Stimulated activated naive CD8-positive, alpha-beta T cell treated with anti-CD3 and anti-CD28 coated beads, Interleukin-15, Interleukin-2, amounts not matched to agents 100 U/mL and 50 U/mL, for 24 hours (primary cell): ENCODE results near the gene PMPCA.
"Not testable (repeated sequence)": the region's sequence is repeated elsewhere in the genome, so short reads cannot be mapped to it uniquely, and the experiment has no call there.

ENCODE experiments used
- ATAC-seq: fragments of 150-1000 bp; cut with Tn5 transposase; one replicate; pipeline ENCODE4 v1.10.0; 2021
- DNase-seq: peaks from one replicate; pipeline ENCODE4 v3.0.0; 2021

Gene PMPCA

DNA sequence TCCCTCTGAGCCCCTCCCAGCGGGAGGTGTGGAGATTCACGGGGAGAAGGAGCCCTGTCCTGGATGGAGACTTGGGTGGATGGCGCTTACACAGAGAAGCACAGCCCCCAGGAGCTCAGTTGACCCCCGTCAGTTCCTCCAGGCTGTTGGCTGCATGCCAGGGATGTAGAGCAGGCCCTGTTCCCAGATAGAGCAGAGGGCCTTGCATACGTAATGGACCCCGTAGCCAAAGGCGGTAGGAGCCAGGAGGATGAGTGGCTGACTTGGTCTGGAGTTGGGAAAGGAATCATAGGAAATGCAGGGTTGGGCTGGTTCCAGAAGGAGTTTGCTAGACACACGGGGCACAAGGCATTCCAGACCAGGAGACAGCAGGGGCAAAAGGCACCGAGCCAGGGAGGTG, 2.5 kb downstream of the PMPCA start:
- no peak for DNase-seq

DNA sequence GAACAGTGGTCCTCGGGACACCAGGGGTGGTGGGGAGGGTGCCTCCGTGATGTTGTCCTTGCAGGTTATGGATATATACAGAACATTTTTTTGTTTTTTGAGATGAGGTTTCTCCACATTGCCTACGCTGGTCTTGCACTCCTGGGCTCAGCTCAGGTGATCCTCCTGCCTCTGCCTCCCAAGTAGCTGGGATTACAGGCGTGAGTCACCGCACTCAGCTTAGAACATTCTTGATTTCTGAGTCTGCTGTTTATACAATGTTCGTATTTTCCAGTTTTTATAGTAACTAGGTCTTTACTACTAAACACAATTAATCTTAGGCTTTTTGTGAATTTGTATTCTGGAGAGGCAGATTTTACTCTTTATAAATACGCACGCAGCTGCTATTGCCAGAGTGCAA, 6.0 kb downstream of the PMPCA start:
- no peak for DNase-seq
- no peak for ATAC-seq

More for the DNA sequence above, 2.5 kb downstream of the PMPCA start:
- ATAC-seq, result no peak

DNA sequence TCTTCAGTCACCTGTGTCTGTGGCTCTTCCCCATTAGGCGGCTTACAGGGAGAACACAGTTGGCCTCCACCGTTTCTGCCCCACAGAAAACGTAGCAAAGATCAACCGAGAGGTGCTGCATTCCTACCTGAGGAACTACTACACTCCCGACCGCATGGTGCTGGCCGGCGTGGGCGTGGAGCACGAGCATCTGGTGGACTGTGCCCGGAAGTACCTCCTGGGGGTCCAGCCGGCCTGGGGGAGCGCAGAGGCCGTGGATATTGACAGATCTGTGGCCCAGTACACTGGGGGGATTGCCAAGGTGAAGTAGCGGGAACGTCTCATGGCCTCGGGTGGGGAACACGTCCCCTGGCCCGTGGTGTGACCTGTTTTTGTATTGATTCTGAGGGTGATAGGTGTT, 6.5 kb downstream of the PMPCA start:
- ATAC-seq, result no peak
- DNase-seq, result no peak

DNA sequence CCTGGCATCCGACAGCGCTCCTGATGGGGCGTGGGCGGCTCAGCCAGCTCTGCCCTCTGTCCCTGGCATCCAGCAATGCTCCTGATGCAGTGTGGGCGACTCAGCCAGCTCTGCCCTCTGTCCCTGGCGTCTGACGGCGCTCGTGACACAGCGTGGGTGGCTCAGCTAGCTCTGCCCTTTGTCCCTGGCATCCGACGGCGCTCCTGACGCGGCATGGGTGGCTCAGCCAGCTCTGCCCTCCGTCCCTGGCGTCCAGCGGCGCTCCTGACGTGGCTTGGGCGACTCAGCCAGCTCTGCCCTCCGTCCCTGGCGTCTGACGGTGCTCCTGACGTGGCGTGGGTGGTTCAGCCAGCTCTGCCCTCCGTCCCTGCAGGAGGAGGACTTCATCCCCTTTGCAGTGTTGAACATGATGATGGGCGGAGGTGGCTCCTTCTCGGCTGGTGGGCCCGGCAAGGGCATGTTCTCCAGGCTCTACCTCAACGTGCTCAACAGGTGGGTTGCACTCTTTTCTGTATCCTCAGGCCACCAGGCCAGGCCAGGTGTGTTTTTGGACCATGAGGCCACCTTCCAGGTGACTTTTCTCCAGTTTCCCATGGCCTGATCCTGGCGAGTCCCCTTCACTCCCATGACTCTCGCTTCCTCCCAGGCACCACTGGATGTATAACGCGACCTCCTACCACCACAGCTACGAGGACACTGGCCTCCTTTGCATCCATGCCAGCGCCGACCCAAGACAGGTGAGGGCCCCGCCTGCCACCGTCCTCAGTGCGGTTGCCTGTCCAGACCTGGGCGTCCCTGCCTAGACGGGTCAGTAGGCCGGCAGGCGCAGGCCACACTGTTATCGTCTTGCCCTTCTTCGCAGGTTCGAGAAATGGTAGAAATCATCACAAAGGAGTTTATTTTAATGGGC, 8.0 kb downstream of the PMPCA start:
- ATAC-seq (no peak), DNase-seq (no peak)

DNA sequence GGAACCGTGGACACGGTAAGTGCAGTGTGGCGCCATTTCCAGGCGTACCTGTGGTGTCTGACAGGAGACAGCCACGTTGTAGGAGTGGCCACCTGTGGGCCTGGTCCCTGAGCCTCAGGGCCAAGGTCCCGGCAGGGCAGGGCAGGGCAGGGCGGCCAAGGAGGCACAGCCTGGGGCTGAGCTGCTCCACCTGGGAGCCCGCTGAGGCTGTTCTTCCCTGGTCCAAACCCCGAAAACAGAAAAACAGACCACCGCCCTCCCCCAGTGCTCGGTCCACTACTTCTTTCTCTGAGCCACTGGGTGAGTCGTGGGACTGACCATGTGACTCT, 8.6 kb downstream of the PMPCA start:
- ATAC-seq, result no peak

DNA sequence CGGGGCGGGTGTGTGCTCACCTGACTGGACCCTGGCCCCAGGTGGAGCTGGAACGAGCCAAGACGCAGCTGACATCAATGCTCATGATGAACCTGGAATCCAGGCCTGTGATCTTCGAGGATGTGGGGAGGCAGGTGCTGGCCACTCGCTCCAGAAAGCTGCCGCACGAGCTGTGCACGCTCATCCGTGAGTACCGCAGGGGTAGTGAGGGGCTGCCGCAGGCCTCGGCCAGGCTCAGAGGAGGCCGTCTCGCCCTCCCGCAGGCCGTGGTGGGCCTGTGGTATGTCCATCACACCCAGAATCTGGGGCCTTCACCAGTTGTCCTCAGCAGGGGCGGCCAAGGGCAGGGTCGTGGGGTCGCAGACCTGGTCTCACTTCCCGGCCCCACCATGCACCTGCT, 11.3 kb downstream of the PMPCA start:
- DNase-seq (no peak), ATAC-seq (no peak)

More for the DNA sequence above, 8.6 kb downstream of the PMPCA start:
- no peak for DNase-seq

DNA sequence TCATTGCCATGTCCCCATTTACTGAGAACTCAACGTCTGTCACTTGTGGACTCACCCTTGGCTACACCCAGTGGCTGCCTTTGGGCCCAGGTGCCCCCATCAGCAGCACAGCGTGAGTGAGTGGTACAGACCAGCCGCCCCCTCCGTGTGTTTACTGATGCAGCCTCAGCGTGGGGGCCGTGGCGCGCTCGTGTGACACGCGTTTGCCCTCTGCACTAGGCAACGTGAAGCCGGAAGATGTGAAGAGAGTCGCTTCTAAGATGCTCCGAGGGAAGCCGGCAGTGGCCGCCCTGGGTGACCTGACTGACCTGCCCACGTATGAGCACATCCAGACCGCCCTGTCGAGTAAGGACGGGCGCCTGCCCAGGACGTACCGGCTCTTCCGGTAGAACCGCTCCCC, 12.4 kb downstream of the PMPCA start:
- DNase-seq (no peak), ATAC-seq (no peak)

DNA sequence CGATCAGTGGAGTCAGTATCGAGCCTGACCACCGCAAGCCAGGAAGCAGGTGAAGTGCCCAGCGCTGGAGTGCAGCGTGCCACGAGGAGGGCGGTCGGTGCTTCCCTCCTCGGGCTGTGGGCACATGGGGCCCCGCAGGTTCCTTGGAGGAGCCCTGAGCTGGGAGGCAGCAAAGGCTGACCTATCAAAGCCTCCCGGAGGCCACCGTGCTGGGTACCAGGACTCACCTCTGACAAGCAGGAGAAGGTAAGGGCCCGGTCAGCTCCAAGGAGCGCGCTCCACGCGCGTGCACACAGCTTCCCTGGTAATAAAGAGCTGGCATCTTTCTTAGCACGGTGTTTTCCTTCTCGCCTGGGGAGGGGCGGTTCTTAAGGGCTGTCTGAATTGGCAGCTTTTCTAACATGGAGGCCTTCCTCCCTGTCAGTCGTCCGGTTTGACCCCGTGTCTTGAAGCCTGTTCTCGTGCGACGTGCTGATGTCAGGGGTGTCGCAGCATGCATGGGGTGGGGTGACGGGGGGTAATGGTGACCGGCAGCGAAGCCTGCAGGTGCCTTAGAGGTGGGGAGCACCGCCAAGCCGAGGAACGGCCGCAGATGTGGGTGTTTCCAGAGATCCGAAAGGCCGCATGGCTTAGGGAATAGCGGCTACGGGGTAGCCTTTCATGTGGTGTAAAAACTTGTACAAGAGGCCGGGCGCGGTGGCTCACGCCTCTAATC, 13.1 kb downstream of the PMPCA start:
- DNase-seq (no peak), ATAC-seq (no peak)

DNA sequence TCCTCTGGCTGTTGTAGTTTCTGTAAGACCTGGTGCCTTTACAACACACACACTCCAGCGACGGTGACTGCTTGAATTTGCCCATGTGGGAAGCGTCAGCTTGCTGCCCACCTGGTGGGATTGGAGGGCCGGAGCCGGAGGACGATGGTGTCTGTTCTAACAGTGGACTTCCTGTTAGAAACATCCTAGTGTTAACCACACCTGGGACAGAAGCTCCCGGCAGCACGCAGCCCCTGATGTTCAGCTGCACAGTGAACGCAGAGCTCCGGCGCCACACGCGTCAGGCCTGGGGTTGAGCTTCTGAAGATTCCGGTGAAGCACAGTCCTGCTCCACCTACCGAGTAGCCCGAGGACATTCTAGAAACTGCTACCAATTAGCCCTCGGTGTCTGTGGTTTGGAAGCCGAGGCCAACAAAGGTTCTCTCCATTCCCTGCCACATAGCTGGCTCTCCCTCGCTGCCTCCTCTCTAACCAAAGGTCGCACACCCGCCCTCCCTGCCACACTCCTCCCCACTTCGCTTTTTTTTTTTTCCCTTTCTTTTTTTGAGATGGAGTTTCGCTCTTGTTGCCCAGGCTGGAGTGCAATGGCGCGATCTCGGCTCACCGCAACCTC, 14.4 kb downstream of the PMPCA start:
- DNase-seq, result no peak
- peak; percentile 6 for ATAC-seq

DNA sequence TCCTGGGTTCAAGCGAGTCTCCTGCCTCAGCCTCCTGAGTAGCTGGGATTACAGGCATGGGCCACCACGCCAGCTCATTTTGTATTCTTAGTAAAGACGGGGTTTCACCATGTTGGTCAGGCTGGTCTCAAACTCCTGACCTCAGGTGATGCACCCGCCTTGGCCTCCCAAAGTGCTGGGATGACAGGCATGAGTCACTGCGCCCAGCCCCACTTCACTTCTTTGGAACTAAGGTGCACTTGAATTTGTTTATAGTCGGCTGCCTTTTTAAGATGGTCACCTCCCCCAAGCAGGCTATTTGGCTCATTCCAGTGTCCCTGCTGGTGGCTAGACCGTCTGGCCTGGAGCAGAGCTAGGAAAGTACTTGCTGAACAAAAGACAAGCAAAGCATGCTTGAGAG, 14.9 kb downstream of the PMPCA start:
- not testable (repeated sequence) for ATAC-seq, DNase-seq

DNA sequence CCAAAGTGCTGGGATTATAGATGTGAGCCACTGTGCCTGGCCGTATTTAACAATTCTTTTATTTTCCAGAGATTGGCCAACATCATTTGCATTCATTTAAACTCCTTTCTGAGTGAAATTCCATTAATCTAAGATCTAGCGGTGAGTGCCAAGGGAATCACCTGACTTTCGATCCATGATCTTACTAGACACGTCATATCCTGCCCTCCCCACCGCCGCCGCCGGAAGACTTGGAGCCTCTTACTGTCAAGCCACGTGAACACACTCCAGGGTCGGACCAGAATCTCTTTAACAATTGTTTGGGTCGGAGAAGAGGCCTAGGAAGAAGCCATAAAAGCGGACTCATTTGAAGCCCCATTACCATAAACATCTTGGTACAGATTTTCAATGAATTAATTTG, 16.3 kb downstream of the PMPCA start:
- no peak for DNase-seq
- no peak for ATAC-seq

DNA sequence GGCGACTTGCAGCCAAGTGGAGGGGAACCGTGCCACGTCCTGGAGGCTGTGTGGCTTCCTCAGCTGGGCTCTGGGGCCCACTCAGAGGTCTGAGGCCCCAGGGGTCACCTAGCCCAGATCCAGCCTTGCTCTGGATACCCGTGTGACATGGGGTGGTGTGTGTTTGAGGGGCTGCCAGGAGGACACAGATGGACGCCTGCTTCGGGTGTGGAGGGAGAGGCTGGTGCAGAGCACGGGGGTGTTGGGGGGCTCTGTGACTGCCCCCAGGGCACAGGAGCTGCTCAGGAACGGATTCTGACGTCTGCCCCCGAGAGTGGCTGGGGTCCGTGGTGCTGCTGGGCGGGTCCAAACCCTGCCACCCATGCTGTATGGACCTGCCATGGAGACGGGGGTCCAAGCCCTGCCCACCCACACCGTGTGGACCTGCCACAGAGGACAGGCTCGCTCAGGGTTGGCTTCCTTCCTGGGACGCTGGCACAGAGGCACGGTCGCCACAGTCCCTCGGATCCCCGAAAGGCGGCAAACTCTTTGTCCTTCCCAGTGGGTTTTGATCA, 18.7 kb downstream of the PMPCA start:
- no peak for DNase-seq
- no peak for ATAC-seq

DNA sequence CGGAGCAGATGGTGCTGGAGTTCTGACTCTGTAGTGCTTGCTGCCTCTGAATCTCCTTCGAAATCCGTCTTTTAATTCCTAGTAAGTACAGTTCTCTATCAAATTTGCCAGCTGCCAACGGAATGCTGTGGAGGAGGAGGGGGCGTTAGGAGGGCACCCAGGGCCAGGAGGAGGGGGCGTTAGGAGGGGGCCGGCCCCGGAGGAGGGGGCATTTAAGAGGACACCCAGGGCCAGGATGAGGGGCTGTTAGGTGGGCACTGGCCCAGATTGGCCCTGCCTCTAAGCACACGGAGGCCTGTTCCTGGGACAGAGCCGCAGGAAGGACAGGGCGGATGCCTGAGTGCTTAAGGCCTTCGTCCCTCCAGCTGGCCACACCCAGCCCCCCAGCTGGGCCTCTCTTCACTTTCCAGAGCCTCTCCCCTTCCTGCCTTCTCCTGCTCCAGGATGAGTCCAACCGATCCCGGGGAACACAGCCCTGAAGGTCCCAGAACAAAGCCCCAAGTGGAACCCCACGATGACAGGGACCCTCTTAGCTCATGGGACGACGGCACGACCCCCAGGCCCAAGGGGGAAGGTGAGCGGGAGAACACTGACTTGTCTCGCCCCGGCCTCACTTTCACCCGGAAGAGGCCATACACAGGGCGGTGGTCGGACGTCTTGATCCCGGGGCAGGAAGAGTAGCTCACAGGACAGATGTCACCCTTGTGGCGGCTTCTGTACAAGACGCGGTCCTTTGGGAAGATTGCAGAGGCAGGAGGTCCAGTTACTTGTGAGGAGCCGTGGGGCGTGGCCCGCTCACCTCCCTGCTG, 19.4 kb downstream of the PMPCA start:
- ATAC-seq, result no peak
- no peak for DNase-seq

DNA sequence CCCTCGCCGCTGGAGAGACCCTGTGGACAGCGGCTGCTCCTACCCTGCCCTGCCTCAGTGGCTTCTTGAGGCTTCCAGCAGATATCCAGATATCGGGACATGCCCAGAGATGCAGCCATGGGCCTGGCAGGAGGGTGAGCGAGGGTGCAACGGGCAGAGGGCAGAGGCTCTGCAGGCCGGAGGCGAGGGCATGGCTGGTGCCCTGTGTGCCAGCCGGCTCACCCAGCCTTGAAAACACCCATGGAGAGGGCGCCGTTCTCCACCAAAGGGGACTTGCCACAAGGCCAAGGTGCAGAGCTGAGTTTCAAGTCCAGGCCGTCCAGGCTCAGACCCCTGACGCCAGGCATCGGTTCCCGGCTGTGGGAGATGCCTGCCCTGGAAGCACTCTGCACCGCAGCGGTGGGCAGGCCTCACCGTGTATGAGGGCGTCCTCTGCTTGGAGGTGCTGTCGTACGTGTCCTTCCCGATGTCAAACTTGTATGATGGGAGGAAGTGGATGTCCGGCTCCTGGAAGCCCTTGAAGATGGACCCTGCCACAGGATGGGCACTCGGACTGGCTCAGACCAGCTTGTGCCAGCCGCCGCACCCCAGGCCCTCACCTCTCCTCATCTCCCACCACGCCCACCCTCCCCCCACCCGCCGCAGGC, 20.3 kb downstream of the PMPCA start:
- DNase-seq (no peak), ATAC-seq (no peak)

DNA sequence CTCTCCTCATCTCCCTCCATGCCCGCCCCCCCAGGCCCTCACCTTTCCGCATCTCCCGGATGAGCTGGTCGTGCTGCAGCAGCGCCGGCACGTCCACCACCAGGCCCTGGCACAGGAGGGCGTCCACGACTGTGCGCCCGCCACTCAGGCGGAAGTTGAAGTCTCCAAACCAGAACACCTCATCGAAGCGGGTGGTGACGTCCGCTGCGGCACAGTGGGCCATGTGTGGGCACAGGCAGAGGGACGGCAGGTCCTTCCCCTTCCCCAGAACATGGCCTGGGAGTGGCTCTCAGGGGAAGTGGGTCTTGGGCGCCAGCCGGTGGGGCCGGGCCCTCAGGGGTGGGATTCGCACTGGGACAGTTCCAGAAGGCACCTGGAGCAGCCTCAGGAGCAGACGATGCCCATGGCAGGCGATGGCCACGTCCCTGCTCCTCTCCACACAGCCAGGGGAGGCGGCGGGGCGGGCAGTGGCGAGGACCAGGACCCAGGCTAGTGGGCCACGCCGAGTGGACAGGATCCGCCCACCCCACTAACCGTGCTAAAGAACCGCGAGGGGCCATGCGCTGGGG, 21.4 kb downstream of the PMPCA start:
- ATAC-seq (no peak), DNase-seq (no peak)

DNA sequence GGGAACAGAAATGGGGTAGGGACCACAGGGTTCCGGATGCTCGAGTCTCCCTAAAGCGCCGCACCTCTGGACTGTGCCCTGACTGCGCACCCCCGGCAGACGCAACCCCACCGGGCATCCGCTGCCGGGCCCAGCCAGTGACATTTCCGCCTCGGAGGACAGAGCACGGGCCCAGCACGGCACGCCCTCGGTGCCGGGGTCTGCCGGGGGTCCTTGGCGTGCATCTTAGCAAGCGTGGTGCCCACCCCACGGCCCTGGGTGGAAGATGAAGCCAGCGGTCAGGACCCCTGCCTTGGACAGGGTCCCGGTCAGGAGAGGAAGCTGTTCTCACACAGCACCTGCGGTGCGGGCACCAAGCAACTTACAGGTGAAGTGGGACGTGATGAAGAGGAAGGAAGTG, 22.1 kb downstream of the PMPCA start:
- no peak for ATAC-seq

DNA sequence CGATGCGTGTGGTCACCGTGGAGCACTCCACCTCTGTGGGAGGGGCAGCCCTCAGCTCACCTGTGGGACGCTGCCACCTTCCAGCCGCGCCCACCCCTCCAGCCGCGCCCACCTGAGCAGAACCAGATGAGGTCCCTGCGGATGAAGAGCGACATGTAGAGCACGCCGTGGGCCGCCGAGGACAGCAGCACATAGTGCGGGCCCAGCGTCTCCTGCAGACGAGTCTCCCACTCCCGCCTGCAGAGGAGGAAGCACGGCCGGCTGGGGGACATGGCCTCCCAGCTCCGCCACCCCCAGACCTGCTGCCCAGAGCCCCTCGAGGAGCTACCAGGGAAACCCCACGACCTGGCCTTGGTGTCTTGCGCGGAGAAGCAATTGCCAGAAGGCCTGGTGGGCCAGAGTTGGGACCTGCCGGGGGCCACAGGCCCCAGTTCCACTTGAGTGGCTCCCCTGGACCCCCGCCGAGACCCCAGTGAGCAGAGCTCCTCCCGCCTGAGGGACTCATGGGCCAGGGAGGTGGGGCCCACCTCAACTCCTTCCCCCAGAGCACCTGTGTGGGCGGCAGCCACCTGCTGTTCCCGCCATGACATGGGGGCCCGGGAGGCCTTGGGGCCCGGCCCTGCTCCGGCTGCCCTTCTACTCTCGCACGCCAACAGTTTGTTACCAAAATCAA, 22.7 kb downstream of the PMPCA start:
- ATAC-seq (no peak), DNase-seq (no peak)

More for the DNA sequence above, 22.1 kb downstream of the PMPCA start:
- DNase-seq, result no peak

DNA sequence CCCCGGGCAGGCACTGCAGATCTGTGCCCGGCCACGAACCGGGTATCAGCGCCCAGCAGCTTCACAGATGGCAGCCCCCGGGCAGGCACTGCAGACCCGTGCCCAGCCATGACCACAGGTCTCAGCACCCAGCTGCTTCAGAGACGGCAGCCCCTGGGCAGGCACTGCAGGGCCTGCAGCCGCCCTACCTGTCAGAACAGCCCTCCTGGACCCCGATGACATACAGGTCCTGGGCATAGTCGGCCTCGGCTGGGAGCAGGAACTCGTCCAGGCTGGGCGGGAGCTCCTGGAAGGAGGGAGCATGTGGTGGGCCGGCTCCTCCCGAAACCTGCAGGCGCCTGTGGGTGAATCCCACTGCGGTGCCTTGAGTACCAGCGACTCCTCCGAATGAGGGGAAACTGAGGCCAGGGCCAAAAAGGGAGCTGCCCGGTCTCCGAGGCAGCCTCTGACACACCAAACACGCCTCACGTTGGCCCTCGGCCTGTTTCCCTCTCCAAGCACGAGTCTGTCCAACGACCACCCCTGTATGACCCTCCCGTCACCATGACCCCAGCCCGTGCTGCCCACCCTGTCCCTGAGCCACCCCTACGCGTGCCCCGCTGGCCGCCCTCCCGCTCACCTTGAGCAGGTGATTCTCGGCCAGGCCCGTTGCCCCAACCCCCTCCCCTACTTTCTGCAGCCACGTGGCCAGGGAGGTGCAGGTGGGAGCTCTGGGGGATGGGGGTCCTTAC, 23.6 kb downstream of the PMPCA start:
- no peak for ATAC-seq
- no peak for DNase-seq

DNA sequence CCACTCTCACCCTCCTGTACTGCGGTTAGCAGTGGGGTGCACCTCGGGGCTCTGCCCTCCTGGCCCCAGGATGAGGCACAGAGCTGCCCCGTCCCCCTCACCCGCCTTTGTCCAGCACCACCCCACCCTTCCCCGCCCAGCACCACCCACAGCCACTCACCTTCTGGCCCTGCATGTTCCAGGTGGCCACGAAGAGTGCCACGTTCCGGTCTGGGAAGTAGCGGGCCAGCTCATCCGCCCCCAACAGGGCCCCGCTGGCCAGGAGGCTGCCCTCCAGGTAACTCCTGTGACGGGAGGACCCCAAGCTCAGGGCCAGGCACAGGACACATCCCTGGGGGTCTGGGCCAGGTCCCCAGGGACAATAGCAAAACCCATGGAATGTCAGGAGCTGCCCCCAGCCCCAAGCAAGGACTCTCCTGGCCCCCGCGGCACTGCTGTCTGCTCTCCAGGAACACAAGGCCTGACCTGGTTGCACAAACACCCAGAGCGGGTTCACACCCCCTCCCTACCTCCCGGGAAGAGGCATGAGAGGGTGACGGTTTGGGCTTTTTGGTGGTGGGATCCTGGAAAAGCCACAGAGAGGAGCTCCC, 24.2 kb downstream of the PMPCA start:
- ATAC-seq (no peak), DNase-seq (no peak)
